ENCODE data around the gene AZU1.

DNA sequence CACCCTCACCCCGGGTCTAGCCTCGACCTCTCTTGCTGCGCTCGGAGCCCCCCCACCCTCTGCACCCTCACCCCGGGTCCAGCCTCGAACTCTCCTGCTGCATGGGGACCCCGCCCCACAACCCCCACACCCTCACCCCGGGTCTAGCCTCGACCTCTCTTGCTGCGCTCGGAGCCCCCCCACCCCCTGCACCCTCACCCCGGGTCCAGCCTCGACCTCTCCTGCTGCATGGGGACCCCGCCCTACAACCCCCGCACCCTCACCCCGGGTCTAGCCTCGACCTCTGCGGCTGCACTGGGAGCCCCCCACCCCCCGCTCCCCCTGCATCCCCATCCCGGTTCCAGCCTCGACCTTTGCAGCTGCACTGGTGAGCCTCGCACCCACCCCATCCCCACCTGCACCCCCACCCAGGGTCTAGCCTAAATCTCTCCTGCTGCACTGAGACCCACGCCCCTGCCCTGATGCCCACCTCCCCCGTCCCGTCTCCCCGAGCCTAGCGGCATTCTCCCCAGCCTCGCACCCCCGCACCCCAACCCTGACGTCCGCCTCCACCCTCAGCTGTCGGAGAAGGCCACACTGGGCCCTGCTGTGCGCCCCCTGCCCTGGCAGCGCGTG, 33.6 kb downstream of the AZU1 start:
- TF ChIP-seq POLR2AphosphoS5 (IDR thresholded peaks at IDR 0.05; ENCODE audit: low read depth, low read length) (no peak), SIN3A (IDR thresholded peaks at IDR 0.05; ENCODE audit: borderline replicate concordance, insufficient read depth, low read length) (no peak), REST (IDR thresholded peaks at IDR 0.05; ENCODE audit: insufficient read depth in 1 of 2, low read depth in 2 of 2, low read length in 2 of 2) (no peak)
